HG03095 (cell line): ENCODE results near the gene THRAP3.
"Not testable (repeated sequence)": the region's sequence is repeated elsewhere in the genome, so short reads cannot be mapped to it uniquely, and the experiment has no call there.

ENCODE experiments used
- ATAC-seq: cut with Tn5 transposase; IDR thresholded peaks from one replicate; pipeline ENCODE4 v1.9.1; 2021; ENCODE audit warnings: moderate library complexity; ENCODE audit not compliant: unreplicated experiment

Gene THRAP3

DNA sequence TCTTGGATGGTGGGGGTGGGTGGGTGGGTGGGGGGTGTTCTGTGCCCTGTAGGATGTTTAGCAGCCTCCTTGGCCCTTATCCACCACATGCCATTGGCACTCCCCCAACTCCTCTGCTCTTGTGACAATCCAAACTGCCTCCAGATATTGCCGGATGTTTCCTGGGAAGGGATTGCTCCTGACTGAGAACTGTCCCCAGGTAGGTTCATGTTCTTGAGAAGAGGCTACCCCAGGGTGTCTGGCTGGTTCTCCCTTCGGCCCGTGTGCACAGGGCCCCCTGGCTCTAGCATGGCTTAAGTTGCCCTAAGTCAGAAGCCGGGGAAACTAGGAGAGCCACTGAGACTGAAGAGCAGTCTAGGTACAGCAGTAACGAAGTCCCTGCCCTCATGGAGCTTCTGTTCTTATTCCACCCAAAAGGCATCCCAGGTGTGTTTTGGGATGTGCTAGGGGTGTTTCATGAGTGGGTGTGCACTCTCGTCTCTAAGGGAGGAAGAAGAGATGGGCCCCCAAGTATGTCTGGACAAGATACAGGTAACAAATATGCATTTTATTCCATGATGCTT is 19.8 kb upstream of the THRAP3 start:
- ATAC-seq, result no peak

- ATAC-seq, result no peak
Observed at GRCh38 chr1:36206323-36206858, 17.9 kb upstream of the THRAP3 start.

DNA sequence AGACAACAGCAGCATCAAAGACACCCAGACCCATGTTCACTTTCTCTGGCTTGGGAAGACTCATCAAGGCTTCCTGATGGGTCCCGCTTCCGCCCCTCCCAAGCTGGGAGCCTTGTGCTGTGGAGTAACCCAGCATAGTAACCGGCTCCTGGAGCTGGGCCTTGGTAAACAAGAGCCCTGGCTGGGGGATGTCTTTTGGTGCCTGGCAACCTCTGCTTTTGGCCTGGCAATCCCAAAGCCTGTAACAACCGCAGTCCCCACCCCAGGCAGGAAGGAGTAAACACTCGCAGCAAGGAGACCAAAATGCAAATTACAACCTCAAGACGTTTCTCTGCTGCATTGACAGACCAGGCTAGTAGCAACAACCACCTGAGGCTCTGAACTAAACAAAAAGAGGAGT is 16.9 kb upstream of the THRAP3 start:
- ATAC-seq, result no peak

- ATAC-seq, result no peak
Observed at GRCh38 chr1:36208978-36209703, 15.1 kb upstream of the THRAP3 start.

GRCh38 chr1:36211307-36211706 is 12.9 kb upstream of the THRAP3 start:
- ATAC-seq, result no peak

DNA sequence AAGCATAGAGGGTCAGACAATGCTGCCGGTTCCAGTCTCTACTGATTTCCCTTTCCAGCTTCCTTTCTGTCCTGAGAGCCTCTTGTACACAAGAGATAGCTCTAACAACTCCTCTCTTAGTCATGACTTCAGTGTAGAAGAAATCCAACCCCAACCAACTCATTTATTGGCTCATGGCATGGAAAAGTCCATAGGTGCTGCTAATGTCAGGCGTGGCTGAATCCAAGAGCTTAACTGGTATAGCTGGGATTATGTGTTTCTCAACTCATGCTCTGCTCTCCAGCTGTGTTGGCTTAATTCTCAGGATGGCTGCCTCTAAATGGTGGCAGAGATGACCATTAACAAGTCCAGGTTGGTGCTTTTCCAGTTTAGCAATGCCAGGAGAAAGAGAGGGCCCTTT is 12.4 kb upstream of the THRAP3 start:
- no peak for ATAC-seq

DNA sequence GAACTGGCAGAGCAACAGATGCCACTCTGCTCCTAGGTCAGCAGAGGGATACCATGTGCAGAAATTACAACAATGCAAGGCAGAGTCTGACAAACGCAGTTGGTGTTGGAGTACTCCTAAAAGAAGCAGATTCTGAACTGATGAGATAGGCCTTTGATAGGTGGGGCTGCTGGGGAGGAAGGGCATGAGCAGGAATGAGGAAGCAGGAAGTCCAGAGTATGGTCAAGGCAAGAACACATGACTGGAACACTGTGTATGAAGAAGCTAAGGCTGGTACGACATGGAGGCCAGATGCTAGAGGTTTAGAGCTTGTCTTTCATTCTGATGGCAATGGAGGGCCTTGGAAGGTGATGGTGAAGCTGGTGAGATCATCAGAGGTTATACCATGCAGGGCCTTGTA is 11.5 kb upstream of the THRAP3 start:
- no peak for ATAC-seq

DNA sequence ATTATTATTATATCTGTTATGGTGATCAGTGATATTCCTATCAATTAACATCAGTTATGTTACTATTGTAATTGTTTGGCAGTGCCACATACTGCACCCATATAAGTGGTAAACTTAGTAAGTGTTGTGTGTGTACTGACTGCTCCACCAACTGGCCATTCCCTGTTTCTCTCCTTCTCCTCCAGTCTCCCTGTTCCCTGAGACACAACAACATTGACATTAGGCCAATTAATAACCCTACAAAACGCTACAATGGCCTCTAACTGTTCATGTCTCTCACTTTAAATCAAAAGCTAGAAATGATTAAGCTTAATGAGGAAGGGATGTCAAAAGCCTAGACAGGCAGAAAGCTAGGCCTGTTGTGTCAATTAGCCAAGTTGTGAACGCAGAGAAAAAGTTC is 6.6 kb upstream of the THRAP3 start:
- ATAC-seq, result no peak

DNA sequence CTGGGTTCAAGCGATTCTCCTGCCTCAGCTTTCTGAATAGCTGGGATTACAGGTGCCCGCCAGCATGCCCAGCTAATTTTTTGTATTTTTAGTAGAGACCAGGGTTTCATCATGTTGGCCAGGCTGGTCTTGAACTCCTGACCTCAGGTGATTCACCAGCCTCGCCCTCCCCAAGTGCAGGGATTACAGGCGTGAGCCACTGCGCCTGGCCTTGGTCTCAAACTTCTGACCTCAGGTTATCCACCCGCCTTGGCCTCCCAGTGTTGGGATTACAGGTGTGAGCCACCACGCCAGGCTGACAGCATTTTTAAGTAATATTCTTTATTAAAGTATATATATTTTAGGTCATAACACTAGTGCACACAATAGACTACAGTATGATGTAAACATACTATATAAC is 2.3 kb upstream of the THRAP3 start:
- not testable (repeated sequence) for ATAC-seq

GRCh38 chr1:36222481-36223380 is 1.5 kb upstream of the THRAP3 start:
- ATAC-seq, result no peak

- ATAC-seq, result peak; percentile 18
Observed at GRCh38 chr1:36223381-36223995, 755 bp upstream of the THRAP3 start.

DNA sequence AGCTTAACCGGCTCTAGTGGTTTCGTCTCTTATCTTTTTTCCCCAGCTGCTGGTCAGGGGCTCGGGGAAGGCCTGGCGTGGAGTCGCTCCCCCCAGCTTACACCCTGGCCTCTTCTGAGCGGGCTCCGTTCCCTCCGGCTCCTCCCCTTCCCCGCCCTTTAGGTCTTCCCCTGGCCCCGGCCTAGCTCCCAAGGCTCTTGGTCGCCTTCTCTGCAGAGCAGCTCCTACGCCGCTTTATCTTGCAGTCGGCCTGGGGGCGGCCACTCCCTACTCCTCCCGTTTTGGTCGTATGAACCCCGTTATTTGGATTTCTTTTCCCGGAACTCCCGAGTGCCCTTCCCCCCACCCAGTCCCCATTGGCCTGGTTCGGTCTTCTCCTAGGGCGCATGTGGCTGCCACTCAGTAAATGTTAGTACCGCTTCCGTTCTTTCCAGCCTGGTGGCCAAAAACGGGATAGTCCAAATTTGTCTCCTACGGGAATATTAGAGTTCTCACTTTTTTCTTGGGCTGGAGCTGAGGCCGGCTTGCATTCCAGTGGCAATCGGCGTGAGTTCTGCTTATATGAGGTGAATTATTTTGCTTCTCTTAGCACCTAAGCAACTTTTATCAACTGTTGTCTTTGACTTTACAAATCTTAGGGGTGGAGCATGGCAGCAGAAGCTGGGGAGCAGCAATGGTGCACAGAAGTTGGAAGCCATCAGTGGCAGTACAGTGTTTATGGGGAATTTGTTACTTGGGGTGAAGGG is 467 bp downstream of the THRAP3 start:
- peak; percentile 34 for ATAC-seq

DNA sequence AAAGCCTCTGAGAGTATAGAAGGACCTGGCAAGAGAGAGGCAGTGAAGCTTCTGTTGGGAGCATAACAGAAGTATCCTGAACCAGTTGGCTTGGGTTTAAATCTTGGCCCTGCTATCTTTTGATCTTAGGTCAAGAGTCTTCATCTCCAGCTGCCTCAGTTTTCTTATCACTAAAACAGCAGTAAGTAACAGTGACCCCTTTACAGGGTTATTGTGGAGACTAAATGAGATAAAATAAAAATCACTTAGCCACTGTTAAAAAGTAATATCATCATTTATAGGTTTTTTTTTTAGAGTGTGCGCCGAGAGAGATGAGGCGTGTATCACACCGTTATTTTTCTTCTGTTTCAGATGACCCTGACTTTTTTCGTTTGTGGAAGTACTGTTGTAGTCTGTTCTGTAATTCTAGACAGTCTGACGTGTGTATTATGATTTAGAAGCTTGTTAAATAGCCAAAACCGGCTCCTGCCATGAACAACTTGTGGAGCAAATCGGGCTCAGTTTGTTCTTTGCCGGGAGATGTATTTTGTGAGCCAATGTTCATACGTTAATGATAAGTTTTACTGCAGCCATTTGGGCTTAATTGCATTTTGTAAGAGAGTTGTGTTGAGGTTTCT is 1.1 kb downstream of the THRAP3 start:
- no peak for ATAC-seq

DNA sequence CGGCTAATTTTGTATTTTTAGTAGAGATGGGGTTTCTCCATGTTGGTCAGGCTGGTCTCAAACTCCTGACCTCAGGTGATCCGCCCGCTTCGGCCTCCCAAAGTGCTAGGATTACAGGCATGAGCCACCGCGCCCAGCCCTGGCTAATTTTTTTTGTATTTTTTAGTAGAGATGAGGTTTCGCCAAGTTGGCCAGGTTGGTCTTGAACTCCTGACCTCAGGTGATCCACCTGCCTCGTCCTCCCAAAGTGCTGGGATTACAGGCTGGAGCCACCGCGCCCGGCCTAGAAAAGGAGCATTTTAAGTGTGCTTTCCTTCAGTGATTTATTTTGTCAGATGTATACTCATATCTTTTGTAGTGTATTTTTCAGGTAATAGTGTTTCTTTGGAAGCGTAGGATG is 6.0 kb downstream of the THRAP3 start:
- ATAC-seq, result not testable (repeated sequence)

- no peak for ATAC-seq
Observed at GRCh38 chr1:36231191-36231590, 6.9 kb downstream of the THRAP3 start.

DNA sequence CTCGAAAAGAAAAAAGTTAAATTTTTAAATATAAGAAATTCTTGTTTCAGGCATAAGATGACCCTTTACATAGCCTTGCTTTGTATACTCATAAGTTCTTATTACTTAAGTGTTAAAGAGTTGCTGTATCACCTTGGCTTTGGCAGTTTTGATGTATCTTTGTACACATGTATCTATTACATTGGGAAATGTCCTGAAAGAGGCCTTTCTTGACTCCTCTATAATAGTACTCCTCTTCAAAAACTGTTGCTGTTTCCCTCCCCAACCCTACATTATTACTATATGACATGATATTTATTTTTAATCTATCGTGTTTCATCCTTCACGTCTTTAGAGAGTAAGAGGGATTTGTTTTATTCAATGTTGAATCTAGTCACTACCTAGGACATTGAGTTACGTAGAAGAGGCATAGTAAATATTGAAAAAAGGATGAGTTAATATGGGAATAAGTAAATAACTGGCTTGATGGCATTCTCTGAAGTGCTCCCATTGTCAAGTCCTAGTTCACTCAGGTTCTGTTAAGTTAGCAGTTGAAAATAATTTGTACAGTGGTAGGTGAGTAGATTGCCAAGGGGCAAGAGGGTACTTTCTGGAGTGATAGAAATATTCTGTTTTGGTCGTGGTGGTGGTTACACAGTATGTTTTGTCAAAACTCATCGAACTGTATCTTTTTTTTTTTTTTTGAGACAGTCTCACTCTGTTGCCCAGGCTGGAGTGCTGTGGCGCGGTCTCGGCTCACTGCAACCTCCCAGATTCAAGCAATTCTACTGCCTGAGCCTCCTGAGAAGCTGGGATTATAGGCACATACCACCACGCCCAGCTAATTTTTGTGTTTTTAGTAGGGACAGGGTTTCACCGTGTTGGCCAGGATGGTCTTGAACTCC is 8.2 kb downstream of the THRAP3 start:
- ATAC-seq, result no peak

- ATAC-seq, result no peak
Observed at GRCh38 chr1:36236302-36236701, 12.1 kb downstream of the THRAP3 start.

DNA sequence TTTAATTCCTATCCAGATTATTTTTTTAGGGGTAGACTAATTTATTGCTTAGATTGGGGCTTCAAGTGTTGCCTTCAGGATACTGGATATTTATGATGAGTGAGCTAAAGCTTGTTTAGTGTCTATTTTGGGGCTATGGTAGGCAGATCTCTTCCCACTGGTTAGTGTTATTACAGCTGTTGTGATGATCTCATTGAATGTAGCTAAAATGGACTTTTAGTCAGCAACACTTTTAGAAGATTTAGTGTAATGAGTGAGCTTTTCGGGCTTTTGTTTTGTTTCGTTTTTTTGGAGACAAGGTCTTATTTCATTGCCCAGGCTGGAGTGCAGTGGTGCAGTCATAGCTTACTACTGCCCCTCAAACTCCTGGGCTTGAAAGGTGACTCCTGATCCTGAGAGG is 14.2 kb downstream of the THRAP3 start:
- no peak for ATAC-seq
